Germinal center (tissue), 1 donor: ENCODE measurements around the gene ZNF48.

Experiments
- DNase-seq: peaks from one replicate; pipeline ENCODE4 v3.0.0; 2012; ENCODE audit warnings: mixed read lengths, low spot score

The ZNF48 gene

DNA sequence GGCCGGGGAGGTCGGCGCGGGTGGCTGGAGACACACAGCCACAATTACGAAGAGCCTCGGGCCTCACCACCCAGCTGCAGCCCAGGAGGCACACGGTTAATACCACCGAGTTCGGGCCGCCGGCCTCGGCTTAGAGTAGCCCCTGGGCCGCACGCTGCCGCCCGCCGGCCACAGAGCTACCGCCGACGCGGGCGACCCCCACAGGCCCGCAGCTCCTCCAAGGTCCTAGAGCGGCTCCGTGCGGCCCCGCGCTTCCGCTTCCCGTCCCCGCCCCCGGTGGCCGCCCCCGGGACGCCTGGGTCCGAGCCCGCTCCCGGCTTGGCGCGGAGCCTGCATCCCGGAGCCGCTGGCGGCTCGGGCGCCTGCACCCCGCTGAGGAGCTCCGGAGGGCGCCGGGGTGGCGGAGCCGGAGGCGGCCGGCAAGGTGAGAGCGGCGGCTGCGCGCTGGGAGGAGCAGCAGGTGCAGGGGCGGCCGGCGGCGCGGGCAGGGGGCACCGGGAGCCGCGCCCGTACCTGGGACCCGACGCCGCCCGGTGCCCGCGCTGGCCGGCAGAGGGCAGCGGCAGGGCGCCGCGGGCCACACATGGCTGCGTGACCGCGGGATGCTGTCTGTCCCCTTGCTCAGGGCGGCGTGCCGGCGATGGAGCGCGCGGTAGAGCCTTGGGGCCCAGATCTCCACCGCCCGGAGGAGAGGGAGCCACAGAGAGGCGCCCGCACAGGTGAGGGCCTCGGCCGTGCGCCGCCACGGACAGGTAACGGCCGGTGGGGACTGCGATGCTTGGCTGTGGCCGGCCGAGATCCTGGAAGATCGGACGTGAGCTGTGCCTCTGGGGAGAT, at the start of gene ZNF48:
ZNF48 (plus strand) TSS at position 266 of the 837 bp plus-strand sequence; CDS start at position 641, 375 bp downstream.
- peak; percentile 74 for DNase-seq

DNA sequence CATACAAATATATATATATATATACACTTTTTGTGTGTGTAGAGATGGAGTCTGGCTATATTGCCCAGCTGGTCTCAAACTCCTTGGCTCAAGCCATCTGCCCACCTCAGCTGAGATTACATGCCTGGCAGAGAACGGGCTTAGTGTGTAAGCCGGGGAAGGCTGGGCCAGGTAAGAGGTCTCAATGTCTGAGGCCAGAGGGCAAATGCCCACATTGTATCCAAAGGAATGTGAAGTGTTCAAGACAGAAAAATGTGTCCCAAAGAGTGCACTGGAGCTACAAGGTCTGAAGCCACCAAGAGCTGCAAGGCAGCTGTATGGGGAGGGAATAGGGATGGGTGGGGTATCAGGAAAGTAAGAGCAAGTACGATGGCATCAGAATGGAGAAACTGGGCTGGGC, 48.9 kb upstream of the ZNF48 start:
- DNase-seq, result no peak

- DNase-seq, result no peak
Measured at GRCh38 chr16:30348113-30348512, 47.1 kb upstream of the ZNF48 start.

DNA sequence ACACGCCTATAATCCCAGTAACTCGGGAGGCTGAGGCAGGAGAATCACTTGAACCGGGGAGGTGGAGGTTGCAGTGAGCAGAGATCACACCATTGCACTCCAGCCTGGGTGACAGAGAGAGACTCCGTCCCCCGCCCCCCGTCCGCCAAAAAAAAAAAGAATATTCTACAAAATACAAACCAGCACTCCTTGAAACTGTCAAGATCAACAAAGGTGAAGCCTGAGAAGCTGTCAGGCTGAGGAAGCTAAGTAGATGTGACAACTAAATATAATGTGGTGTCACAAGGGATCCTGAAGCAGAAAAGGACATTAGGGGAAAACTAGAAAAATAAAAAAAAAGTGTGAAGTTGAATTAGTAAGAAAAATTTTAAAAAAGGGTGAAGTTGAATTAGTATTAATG, 46.3 kb upstream of the ZNF48 start:
- DNase-seq, result no peak

GRCh38 chr16:30349675-30350074, 45.5 kb upstream of the ZNF48 start:
- DNase-seq, result peak; percentile 45

DNA sequence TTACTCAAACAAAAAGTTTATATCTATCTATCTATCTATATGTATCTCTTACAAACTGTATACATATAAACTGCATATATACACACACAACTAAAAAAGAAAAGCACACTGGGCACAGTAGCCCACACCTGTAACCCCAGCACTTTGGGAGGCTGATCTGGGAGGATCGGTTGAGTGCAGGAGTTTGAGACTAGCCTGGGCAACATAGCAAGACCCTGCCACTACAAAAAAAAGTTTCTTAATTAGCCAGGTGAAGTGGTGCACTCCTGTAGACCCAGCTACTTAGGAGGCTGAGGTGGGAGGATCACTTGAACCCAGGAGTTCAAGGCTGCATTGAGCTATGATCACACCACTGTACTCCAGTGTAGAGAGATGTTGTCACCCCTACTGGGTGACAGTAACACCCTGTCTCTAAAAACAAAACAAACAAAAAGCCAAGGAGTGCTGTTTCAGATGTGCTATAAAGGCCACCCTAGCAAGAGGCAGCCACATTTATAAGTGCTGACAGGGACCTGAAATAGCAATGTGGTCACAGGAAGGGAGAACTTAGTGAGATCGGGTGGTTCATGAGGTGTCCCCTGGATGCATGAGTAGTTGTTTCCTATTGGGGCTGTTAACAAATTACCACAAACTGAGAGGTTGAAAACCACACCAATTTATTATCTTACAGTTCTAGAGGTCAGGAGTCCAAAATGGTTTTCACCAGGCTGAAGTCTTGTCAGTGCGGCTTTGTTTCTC, 44.9 kb upstream of the ZNF48 start:
- DNase-seq, result peak; percentile 56

DNA sequence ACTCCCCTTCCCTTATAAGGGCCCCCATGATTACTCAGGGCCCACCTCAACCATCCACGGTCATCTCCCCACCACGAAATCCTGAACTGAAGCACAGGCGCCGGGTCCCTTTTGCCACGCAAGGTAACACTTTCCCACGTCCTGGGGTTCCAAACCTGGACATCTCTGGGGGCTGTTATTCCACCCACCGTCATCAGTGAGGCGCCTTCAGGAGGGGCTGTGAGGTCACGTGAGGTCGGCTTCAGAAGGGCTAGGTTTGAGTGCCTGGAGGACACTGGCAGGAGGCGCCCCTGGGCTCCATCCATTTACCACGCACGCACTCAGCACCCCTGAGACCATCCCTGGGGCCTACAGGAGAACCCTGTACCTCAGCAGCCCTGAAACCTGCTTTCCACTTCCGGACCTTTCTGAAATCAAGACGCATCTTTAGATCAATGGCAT, 44.2 kb upstream of the ZNF48 start:
- no peak for DNase-seq

GRCh38 chr16:30351586-30352419, 43.4 kb upstream of the ZNF48 start:
- no peak for DNase-seq

GRCh38 chr16:30352488-30353401, 42.5 kb upstream of the ZNF48 start:
- DNase-seq, result no peak

GRCh38 chr16:30353438-30354129, 41.6 kb upstream of the ZNF48 start:
- no peak for DNase-seq

GRCh38 chr16:30354423-30355143, 40.6 kb upstream of the ZNF48 start:
- DNase-seq, result no peak

DNA sequence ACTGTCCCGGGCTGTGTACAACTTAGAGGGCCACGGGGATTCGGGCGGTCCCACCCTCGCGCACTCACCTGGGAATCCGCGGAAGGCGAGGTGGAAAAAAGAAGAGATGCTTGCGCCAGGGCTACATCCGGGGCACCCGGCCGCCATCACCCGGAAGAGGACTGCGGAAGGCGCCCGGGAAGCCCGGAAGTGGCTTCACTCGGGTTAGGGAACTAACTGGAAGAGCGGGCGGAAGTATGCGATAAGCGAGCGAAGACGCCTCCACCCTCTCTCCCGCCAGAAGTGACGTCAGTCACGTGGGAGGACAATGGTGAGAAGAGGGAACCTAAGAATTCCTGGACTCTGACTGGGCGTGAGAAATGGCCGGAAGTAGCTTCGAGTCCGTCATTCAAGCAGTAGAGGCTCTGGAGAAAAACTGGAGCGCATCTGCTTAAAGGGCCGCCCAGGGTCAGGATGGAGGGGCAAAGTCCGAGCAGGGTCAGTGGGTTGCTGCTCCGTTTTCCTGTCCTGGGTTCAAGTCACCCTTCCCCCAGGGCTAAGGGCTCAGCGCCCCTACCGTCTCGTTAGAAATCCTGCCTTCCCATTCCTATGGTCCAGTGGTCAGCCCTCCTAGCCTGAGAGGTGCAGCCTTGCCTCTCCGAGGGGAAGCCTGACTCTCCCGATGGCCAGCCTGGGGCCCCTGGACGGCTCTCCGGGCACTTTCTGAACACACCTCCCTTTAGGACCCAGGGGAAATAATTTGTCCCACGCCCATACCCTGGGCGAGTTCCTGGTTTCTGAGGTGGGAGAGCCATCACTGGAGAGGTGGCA, 39.9 kb upstream of the ZNF48 start, which contains the start of gene CD2BP2:
CD2BP2 (minus strand) TSS at position 165 of the 810 bp plus-strand sequence. CDS start 627 bp downstream, outside the sequence.
- DNase-seq, result peak; percentile 86

GRCh38 chr16:30355954-30356308, 39.3 kb upstream of the ZNF48 start:
- DNase-seq, result no peak

DNA sequence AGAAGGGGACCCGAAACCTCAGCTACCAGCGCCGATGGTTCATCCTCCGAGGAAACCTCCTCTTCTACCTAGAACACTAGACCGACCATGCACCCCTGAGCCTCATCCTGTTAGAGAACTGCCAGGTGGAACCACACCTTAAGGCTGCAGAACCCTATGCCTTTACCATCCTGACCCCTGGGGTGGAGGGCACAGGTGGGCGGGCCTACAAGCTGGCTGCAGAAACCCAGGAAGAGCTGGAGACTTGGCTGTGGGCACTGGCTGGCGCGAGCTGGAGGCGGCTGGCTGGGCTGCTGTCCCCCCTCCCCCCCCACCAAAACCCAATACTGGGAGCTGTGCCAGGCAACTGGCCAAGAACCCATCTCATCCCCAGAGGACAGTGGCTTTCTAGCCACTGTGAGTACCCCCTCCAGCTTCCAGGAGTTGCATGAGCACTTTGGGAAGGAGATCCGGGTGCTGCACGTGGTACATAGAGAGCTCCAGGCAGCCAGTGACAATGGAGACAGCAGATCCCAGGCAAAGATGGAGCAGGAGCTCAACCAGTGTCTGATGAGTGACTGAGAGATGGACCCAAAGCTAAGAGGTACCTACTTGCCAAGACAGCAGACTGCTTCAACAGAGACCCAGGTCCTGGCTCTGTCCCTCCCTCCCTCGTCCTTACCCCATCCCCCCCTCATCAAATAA, 38.7 kb upstream of the ZNF48 start:
- no peak for DNase-seq

- DNase-seq, result no peak
Measured at GRCh38 chr16:30357085-30357714, 38.0 kb upstream of the ZNF48 start.

GRCh38 chr16:30357715-30358576, 37.3 kb upstream of the ZNF48 start:
- no peak for DNase-seq

GRCh38 chr16:30358577-30358936, 36.7 kb upstream of the ZNF48 start:
- no peak for DNase-seq
